PC-3 (cell line): Measurements from ENCODE around the gene SERINC1. TPM values are rescaled to one million over a fixed set of nuclear protein-coding genes. Genes with fewer than 3 reads are reported as not detected.
"Not testable (repeated sequence)": the region's sequence is repeated elsewhere in the genome, so short reads cannot be mapped to it uniquely, and the experiment has no call there.

ENCODE experiments used
- ATAC-seq: fragments of 200-7000 bp; cut with Tn5 transposase; 2 replicates; pipeline ENCODE4 v1.9.1; 2020; ENCODE audit warnings: mild to moderate bottlenecking, moderate library complexity
- BruUV-seq: library from RNA; stranded (reverse); fragments of 400-500 nt; replicated peaks from 2 replicates; lab custom pipeline; 2021; lab: Mats Ljungman, UMichigan
- CTCF ChIA-PET: fragments of 300-600 bp; sonication (Branson Sonifier 250); formaldehyde crosslinking; loops from one replicate; lab custom pipeline; 2022; ENCODE audit warnings: antibody characterized with exemption; lab: Charles Lee
- POLR2A ChIA-PET: fragments of 300-600 bp; sonication (Branson Sonifier 250); formaldehyde crosslinking; loops from one replicate; lab custom pipeline; 2022; ENCODE audit warnings: antibody characterized with exemption; ENCODE audit not compliant: unreplicated experiment; lab: Charles Lee
- DNase-seq: peaks from one replicate; pipeline ENCODE4 v3.0.0-alpha.2; 2015
- H2AFZ ChIP-seq: fragments of 300-600 bp; sonication (generic); 2 replicates; pipeline ENCODE4 v1.6.0; 2016; ENCODE audit warnings: antibody characterized with exemption, low read length
- H3F3A ChIP-seq: fragments of 300-600 bp; sonication (generic); one replicate; pipeline ENCODE4 v1.6.0; 2017; ENCODE audit warnings: antibody characterized with exemption, low read length, control low read depth, mild to moderate bottlenecking; ENCODE audit not compliant: unreplicated experiment
- H3K27ac ChIP-seq: fragments of 300-600 bp; sonication (generic); 2 replicates; pipeline ENCODE4 v1.5.1; 2016; ENCODE audit warnings: mild to moderate bottlenecking, low read length
- H3K27me3 ChIP-seq: fragments of 300-600 bp; sonication (generic); 2 replicates; pipeline ENCODE4 v1.6.1; 2016; ENCODE audit warnings: low read length, mixed read lengths
- H3K36me3 ChIP-seq: fragments of 300-600 bp; sonication (generic); 2 replicates; pipeline ENCODE4 v1.6.1; 2016; ENCODE audit warnings: low read depth, mixed run types, low read length, mixed read lengths
- H3K4me1 ChIP-seq: fragments of 300-600 bp; sonication (generic); 2 replicates; pipeline ENCODE4 v1.5.1; 2016; ENCODE audit warnings: low read length; ENCODE audit not compliant: insufficient read depth
- H3K4me2 ChIP-seq: fragments of 300-600 bp; sonication (generic); 2 replicates; pipeline ENCODE4 v1.6.0; 2016; ENCODE audit warnings: low read length
- H3K4me3 ChIP-seq: fragments of 300-600 bp; sonication (generic); 2 replicates; pipeline ENCODE4 v1.5.1; 2016; ENCODE audit warnings: mild to moderate bottlenecking, low read length, mixed read lengths
- H3K79me2 ChIP-seq: fragments of 300-600 bp; sonication (generic); 2 replicates; pipeline ENCODE4 v1.6.1; 2017; ENCODE audit warnings: low read length, mixed read lengths
- H3K9ac ChIP-seq: fragments of 300-600 bp; sonication (generic); 2 replicates; pipeline ENCODE4 v1.6.0; 2016; ENCODE audit warnings: mild to moderate bottlenecking, low read length
- H3K9me2 ChIP-seq: fragments of 300-600 bp; sonication (generic); replicated peaks from 2 replicates; pipeline ENCODE4 v1.6.1; 2016; ENCODE audit warnings: mixed run types, low read length, mixed read lengths
- H3K9me3 ChIP-seq: fragments of 300-600 bp; sonication (generic); 2 replicates; pipeline ENCODE4 v1.6.1; 2016; ENCODE audit warnings: low read length, mixed read lengths
- H4K20me1 ChIP-seq: fragments of 300-600 bp; sonication (generic); 2 replicates; pipeline ENCODE4 v1.6.1; 2016; ENCODE audit warnings: low read length, mixed read lengths
- CTCF ChIP-seq: fragments of 300-600 bp; sonication (generic); conservative IDR thresholded peaks from 2 replicates; pipeline ENCODE4 v1.5.1; 2017; ENCODE audit warnings: antibody characterized with exemption, low read depth, mild to moderate bottlenecking, low read length
- EZH2 ChIP-seq: fragments of 300-600 bp; sonication (generic); IDR thresholded peaks from one replicate; pipeline ENCODE4 v1.6.1; 2017; ENCODE audit warnings: antibody characterized with exemption, mild to moderate bottlenecking, low read length; ENCODE audit not compliant: unreplicated experiment
- EZH2phosphoT487 ChIP-seq: fragments of 300-600 bp; sonication (generic); IDR thresholded peaks from 2 replicates; pipeline ENCODE4 v1.6.1; 2018; ENCODE audit warnings: mild to moderate bottlenecking, antibody characterized with exemption, low read length, borderline replicate concordance
- intact Hi-C: fragments of 100-400 bp; cut with micrococcal nuclease; formaldehyde crosslinking; loops from 2 replicates; pipeline ENCODE4 v1.9.0; 2023
- total RNA-seq: library from RNA; depleted of rRNA; stranded (reverse); fragments of >200 nt; gene quantifications from 2 replicates; pipeline ENCODE4 v1.2.3, GENCODE V29; 2014

SERINC1 gene
- total RNA-seq, 1 experiment from 2014 or later: 31.7 TPM

- H3K4me3 ChIP-seq: no peak overlapping the region
- H3K36me3 ChIP-seq: peaks cover 3% of the 10 kb centered on the region; the same call in 1 of the 2 replicates
- H3F3A ChIP-seq: no peaks in the 10 kb centered on the region
- TF ChIP-seq EZH2: no peak
- no peak for TF ChIP-seq EZH2phosphoT487
- TF ChIP-seq CTCF: no peak
- no TSS peak for BruUV-seq
- no peak overlapping the region for H3K27ac ChIP-seq
- H3K4me2 ChIP-seq: no peak overlapping the region
- no peaks in the 10 kb centered on the region for H3K9me2 ChIP-seq
- no peak overlapping the region for H3K9ac ChIP-seq
- no peak overlapping the region for H2AFZ ChIP-seq
- no peaks in the 10 kb centered on the region for H3K27me3 ChIP-seq
- ChIA-PET CTCF (no interaction called here), POLR2A (no interaction called here)
- H4K20me1 ChIP-seq: peaks cover 35% of the 10 kb centered on the region
- no peak for ATAC-seq
- intact Hi-C loops: no loop called here
- H3K4me1 ChIP-seq: peaks cover 12% of the 10 kb centered on the region; the same call in 1 of the 2 replicates
- no peaks in the 10 kb centered on the region for H3K9me3 ChIP-seq
- H3K79me2 ChIP-seq: peaks cover 89% of the 10 kb centered on the region
- no peak for DNase-seq
These were observed 9.7 kb downstream of the SERINC1 start for GRCh38 chr6:122461885-122462284.

GRCh38 chr6:122459865-122460416 is 11.7 kb downstream of the SERINC1 start:
- CTCF ChIA-PET, H3K9me2 ChIP-seq, intact Hi-C loops, BruUV-seq, H3K9ac ChIP-seq, DNase-seq, H3K9me3 ChIP-seq, H3F3A ChIP-seq, ATAC-seq, H3K4me3 ChIP-seq, POLR2A ChIA-PET, H2AFZ ChIP-seq, H3K27ac ChIP-seq, H3K27me3 ChIP-seq, H3K36me3 ChIP-seq: not testable (repeated sequence)
- Histone ChIP-seq H3K4me2 (peak overlapping the region; percentile 15; the same call in 1 of the 2 replicates), H3K79me2 (peaks cover 70% of the 10 kb centered on the region), H4K20me1 (peaks cover 35% of the 10 kb centered on the region), H3K4me1 (peaks cover 12% of the 10 kb centered on the region; the same call in 1 of the 2 replicates)

GRCh38 chr6:122459240-122459639 is 12.4 kb downstream of the SERINC1 start:
- ATAC-seq (peak; percentile 42), DNase-seq (peak; percentile 48)
- Histone ChIP-seq H3K4me1 (peaks cover 12% of the 10 kb centered on the region; the same call in 1 of the 2 replicates), H3K27ac (no peak overlapping the region), H2AFZ (no peak overlapping the region), H3K27me3 (no peaks in the 10 kb centered on the region), H3K9me3 (no peaks in the 10 kb centered on the region), H3K4me2 (peak overlapping the region; percentile 15; the same call in 1 of the 2 replicates), H3K36me3 (peaks cover 3% of the 10 kb centered on the region; the same call in 1 of the 2 replicates), H3K9ac (no peak overlapping the region), H3K9me2 (no peaks in the 10 kb centered on the region), H3K4me3 (no peak overlapping the region), H3F3A (no peaks in the 10 kb centered on the region), H4K20me1 (peaks cover 35% of the 10 kb centered on the region), H3K79me2 (peaks cover 63% of the 10 kb centered on the region)
- ChIA-PET POLR2A (no interaction called here), CTCF (no interaction called here)
- intact Hi-C loops: no loop called here
- TF ChIP-seq EZH2: no peak
- no peak for TF ChIP-seq CTCF
- TF ChIP-seq EZH2phosphoT487: no peak
- BruUV-seq: no TSS peak
